NCI-H526 (cell line): Measurements from ENCODE around the gene HIP1.
"Not testable (repeated sequence)": the region's sequence is repeated elsewhere in the genome, so short reads cannot be mapped to it uniquely, and the experiment has no call there.

Experiments used
- DNase-seq, 2 experiments: peaks; one replicate each; lab custom pipeline; 2025; lab: John Stamatoyannopoulos, UW

HIP1 gene

GRCh38 chr7:75686551-75686950, 52.2 kb downstream of the HIP1 start:
- DNase-seq = no peak

- DNase-seq = not testable (repeated sequence)
These were observed 56.7 kb downstream of the HIP1 start for GRCh38 chr7:75682052-75682451.

GRCh38 chr7:75679060-75679459, 59.7 kb downstream of the HIP1 start:
- DNase-seq = no peak

GRCh38 chr7:75669579-75669978, 69.2 kb downstream of the HIP1 start:
- DNase-seq = no peak

GRCh38 chr7:75667938-75668337, 70.8 kb downstream of the HIP1 start:
- no peak for DNase-seq

GRCh38 chr7:75663302-75663907, 75.3 kb downstream of the HIP1 start:
- DNase-seq = no peak

GRCh38 chr7:75662579-75663301, 76.0 kb downstream of the HIP1 start:
- peak; percentile 43 to 66 for DNase-seq

- DNase-seq = no peak
These were observed 78.0 kb downstream of the HIP1 start for GRCh38 chr7:75660566-75661215.

- no peak for DNase-seq
These were observed 79.9 kb downstream of the HIP1 start for GRCh38 chr7:75658802-75659201.

- no peak for DNase-seq
These were observed 80.4 kb downstream of the HIP1 start for GRCh38 chr7:75658369-75658768.

- no peak for DNase-seq
These were observed 80.9 kb downstream of the HIP1 start for GRCh38 chr7:75657866-75658265.

- no peak for DNase-seq
These were observed 82.0 kb downstream of the HIP1 start for GRCh38 chr7:75656740-75657139.

- no peak for DNase-seq
These were observed 83.2 kb downstream of the HIP1 start for GRCh38 chr7:75655536-75655935.

- DNase-seq = no peak
These were observed 83.9 kb downstream of the HIP1 start for GRCh38 chr7:75654855-75655254.

- no peak for DNase-seq
These were observed 85.1 kb downstream of the HIP1 start for GRCh38 chr7:75653651-75654050.

GRCh38 chr7:75652788-75653187, 86.0 kb downstream of the HIP1 start:
- no peak for DNase-seq

- no peak for DNase-seq
These were observed 88.1 kb downstream of the HIP1 start for GRCh38 chr7:75650681-75651080.

- DNase-seq = no peak
These were observed 88.7 kb downstream of the HIP1 start for GRCh38 chr7:75650062-75650461.

GRCh38 chr7:75649462-75649861, 89.3 kb downstream of the HIP1 start:
- DNase-seq = no peak

- DNase-seq = no peak
These were observed 90.9 kb downstream of the HIP1 start for GRCh38 chr7:75647709-75648438.

- DNase-seq = no peak
These were observed 92.1 kb downstream of the HIP1 start for GRCh38 chr7:75646571-75647102.

- DNase-seq = no peak
These were observed 93.2 kb downstream of the HIP1 start for GRCh38 chr7:75645570-75645969.
